ENCODE measurements around the gene TIGD6. TPM values are rescaled to one million over a fixed set of nuclear protein-coding genes. Genes with fewer than 3 reads are reported as not detected.

Gene TIGD6
- total and polyA plus RNA-seq, 9 of the 15 experiments (the other 6 are each of a cell fraction or from before 2014, with no cell fraction given), result 1.8 to 6.3 (median 3.9) TPM

GRCh38 chr5:149960272-149961185 lies 39.9 kb downstream of the TIGD6 start, which contains the start of gene SLC26A2 (continued):
- TF ChIP-seq ZBTB40 (IDR thresholded peaks at IDR 0.05), result 0 out of 2 replicates have a peak, but pooled peaks have one; percentile 5
- no peak for TF ChIP-seq ZBTB40 (CRISPR knock-in tag; IDR thresholded peaks at IDR 0.05)
- TF ChIP-seq SOX6 (IDR thresholded peaks at IDR 0.05), result peak; percentile 32; the same call in 1 of the 2 replicates
- TF ChIP-seq SP1 (CRISPR knock-in tag; IDR thresholded peaks at IDR 0.05), result peak; percentile 74
- TF ChIP-seq ZNF639 (CRISPR knock-in tag; conservative IDR thresholded peaks at IDR 0.05 in 1 of 2, IDR thresholded peaks at IDR 0.05 in 1 of 2), result peak in 1 of 2 experiments; percentile 77; a peak in 1 of 4 replicates
- peak; percentile 97 for TF ChIP-seq HNRNPLL (IDR thresholded peaks at IDR 0.05; ENCODE audit: low read depth, low read length, poor library complexity, severe bottlenecking)
- 0 out of 2 replicates have a peak, but pooled peaks have one; percentile 24 for TF ChIP-seq MITF (IDR thresholded peaks at IDR 0.05)
